Fibroblast of skin of scalp (primary cell): Measurements from ENCODE around the gene AXIN1.
"Not testable (repeated sequence)": the region's sequence is repeated elsewhere in the genome, so short reads cannot be mapped to it uniquely, and the experiment has no call there.

Experiments
- DNase-seq: peaks from one replicate; pipeline ENCODE4 v3.0.0-alpha.2; 2013

AXIN1 gene

GRCh38 chr16:370443-370842 is 17.9 kb upstream of the AXIN1 start, which contains the start of gene MRPL28:
TSS of gene MRPL28 (minus strand) at chr16:370538. CDS start at chr16:370218, 320 bp downstream.
- peak; percentile 96 for DNase-seq

DNA sequence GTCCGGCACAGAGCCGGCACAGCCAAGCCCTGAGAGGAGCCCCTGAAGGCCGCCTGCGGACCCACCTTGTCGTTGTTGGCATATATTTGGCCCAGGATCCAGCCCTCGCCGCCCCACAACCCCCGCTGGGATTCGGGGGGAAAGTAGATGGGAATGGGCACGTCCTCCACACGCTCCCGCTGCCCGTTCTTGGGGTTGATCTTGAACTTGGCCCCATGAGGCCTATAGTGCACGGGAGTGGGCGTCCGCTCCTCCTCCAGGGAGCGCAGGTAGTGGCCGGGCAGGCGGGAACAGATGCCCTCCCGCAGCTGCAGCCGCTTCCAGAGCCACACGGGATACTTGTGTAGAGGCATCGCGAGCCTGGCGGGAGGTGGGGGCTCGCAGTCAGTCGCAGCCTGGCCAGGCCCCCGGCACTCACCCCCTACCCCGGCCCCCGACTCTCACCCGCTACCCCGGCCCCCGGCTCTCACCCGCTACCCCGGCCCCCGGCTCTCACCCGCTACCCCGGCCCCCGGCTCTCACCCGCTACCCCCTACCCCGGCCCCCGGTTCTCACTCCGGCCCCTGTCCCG is 17.4 kb upstream of the AXIN1 start:
- no peak for DNase-seq

GRCh38 chr16:369275-369865 is 16.8 kb upstream of the AXIN1 start:
- no peak for DNase-seq

DNA sequence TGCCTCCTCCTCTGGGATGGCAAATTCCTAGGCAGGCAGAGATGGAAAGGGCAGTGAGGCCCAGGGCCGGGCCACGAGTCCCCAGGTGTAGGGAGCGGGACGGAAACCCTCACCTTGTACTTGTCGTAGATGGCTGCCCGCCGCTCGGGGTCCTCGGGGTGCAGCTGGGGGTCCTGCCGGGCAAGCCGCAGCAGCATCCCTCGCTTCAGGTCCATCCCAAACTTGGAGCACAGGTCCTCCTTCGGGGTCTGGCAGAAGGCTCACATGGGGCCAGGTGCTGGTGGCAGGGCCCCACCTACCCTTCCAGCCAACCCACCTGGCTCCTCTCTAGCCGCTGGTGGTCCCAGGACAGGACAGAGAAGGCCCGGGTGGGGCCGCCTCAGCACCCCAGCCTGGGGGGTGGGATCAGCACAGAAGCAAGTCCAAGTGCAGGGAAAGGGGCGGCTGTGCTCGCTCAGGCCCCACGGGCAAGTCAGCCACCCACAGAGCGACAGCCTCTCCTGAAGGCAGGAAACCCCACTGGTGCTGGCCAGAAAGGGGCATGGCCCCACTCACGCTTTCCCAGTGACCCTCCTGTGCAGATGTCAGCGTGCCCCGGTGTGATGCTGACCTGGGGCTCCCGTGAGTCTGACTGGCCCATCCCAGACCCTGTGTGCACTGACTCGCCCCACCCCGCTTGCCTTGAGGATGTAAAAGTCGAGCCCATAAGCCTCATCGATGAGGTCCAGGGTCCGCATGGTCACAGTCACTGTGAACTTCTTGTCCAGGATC is 16.1 kb upstream of the AXIN1 start:
- DNase-seq, result no peak

GRCh38 chr16:367333-367903 is 14.9 kb upstream of the AXIN1 start:
- no peak for DNase-seq

GRCh38 chr16:366476-366875 is 14.0 kb upstream of the AXIN1 start:
- no peak for DNase-seq

DNA sequence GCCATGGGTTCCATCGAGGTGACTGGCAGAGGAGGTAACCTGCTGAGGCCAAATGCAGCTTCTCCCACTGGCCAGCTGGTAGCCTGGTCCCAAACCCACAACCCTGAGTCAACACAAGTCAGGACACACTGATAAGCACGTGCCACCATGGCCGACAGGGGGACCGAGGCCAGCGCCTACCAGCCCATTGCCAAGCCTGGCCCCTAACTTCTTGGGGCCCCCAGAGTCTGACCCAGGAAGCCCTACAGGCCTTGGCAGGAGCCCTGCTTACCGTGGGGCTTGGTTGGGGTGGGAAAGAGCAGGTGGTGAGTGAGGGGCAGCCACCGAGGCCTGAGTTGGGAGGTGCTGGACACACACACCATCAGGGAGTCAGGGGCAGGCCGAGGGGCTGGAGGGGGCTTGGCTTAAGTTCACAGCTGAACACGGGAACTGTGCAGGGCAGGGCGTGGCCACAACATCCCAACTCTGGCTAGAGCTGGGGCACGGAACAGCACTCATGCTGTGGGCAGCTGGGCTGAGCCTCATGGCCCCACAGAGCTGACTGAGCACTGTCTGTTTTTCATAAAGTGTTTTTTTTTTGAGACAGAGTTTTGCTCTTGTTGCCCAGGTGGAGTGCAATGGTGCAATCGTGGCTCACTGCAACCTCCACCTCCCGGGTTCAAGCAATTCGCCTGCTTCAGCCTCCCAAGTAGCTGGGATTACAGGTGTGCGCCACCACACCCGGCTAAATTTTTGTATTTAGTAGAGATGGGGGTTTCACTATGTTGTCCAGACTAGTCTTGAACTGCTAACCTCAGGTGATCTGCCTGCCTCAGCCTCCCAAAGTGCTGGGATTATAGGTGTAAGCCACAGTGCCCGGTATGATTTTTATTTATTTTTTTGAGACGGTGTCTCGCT is 12.3 kb upstream of the AXIN1 start:
- DNase-seq, result no peak

- no peak for DNase-seq
These were observed 11.4 kb upstream of the AXIN1 start for GRCh38 chr16:363766-364490.

DNA sequence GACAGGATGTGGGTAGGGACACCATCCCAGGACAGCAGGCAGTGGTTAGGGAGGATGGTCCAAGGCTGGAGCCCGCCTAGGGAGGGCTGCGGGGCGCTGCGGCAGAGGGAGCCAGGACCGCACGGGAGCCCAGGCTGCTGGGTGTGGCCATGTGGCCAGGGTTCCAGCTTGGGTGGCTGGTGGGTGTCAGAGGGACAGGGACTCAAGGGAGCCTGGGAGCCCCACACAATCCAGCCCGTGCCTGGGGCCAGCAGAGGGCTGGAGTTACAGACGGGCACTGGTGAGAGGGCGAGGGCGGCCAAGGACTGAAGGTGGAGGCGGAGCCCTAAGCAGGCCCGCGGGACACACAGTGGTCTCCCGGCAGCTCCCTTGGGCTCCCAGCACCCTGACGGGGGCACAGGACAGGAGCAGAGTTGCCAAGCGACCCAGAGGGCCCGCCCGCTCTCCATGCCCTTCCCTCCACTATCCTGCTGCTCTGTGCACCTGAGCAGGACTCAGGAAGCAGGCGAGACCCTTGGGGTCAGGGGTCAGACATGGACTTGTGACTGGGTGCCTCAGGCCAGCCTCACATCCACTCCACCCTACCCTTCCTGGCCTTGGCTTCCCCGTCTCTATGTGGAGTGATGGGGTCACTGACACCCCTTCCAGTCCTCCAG is 10.7 kb upstream of the AXIN1 start:
- no peak for DNase-seq

DNA sequence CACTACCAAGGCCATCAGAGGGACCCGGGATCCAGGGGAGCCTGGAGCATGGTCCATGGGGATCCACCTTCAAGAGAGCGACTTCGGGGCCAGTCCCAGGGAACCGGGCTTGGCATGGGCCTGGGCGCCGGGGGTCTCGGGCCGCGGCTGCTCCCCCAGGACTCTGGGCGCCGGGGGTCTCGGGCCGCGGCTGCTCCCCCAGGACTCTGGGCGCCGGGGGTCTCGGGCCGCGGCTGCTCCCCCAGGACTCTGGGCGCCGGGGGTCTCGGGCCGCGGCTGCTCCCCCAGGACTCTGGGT is 10.1 kb upstream of the AXIN1 start:
- DNase-seq, result not testable (repeated sequence)

DNA sequence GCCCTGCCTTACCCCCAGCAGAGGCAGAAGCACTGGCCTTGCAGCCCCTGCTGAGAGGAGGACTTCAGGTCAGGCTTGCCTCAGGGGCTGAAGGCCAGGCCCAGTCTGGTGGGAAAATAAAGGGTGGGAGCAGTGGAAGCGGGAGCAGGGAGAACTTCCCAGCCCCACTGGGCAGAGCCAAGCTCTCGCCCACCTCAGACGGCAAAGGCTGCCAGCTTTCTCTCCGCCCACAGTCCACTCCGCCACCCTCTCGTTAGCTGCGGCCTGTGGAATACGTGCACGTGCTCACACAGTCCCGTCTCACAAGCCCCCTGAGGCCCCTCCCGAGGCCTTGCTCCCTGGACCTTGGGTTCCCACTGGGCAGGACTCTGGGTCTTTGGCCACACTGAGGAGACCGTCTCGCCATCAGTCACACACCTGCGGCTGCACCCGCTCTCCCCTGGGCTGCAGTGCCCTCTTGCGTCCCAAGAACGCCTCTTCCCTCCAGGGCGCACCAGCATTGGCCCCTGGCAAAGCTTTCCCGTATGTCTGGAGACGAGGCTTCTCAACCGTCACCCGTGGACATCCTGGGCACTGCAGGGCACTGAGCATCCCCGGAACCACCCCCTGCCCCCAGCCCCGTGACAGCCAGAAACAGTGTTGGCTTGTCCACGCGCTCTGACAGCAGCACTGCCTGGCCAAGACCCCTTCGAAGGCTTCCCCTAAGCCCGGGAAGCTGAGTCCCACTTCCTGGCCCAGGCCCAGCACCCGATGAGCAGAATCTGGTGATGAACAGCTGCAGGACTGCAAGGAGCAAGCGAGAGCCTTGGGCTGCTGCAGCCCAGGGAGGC is 9.6 kb upstream of the AXIN1 start:
- DNase-seq, result peak; percentile 67

- DNase-seq, result no peak
These were observed 8.9 kb upstream of the AXIN1 start for GRCh38 chr16:361341-361871.

DNA sequence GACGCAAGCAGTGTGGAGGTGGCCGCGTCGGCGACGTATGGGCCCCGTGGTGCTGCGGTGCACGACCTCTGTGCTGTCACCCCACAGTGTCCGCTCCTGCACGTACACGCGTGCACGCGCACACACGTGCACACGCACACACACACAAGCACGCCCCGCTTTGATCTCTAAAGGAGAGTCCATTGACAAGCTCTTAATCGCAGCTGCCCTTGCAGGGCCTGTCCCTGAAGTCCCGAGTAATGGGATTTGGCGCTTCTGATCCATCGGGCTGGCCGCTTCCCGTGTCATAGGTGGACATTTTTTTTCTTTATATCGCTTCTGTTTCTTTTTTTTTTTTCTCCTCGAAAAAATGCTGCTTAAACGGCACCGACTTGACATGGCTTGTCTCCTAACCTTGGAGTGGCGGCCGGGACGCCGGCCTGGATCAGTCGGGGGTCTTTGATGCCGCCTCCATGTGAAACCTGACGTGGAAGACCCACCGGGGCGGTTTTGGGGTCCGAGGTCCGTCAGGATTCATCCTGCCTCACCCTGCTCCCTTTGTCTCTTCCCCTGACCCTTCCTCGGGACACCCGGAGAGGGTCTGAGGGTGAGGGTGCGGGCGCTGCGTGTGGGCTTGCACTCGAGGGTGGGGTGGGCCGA is 8.3 kb upstream of the AXIN1 start:
- DNase-seq, result no peak

DNA sequence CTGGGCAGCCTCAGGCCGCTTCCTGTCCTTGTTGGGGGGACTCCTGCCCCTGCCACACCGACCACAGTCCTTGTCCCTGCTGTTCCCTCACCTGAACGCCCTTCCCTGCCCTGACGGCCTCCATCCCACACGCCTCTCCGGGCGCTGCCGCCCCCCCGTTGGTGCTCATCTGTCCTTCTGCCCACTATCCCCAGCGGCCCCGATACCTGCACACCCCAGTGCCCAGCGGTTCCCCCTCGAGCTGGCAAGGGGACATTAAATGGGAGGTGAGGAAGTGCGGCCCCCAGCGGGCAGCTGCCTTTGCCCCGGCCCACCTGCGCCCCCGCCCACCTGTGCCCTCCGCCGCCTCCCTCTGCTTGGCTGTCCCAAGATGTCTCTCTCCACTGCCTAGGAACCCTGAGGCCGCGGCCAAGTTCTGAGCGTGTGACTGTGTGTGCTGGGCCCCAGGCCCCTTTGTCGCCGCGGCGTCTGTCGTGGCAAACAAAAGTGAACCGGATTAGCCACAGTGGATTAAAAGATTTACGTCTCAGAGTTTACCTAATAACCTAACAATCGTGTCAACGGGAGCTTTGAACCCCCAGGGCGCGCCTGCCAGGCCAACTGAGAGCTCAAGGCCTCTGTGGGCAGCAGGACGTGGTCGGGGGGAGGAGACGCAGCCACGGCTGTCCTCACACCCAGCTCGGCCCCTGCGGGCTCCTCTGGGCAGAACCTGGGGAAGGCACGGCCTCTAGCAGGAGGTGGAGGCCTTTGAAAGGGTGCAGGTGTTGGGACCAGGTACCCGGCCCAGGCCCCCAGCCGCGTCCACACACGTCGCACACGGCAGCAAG is 7.6 kb upstream of the AXIN1 start:
- no peak for DNase-seq

DNA sequence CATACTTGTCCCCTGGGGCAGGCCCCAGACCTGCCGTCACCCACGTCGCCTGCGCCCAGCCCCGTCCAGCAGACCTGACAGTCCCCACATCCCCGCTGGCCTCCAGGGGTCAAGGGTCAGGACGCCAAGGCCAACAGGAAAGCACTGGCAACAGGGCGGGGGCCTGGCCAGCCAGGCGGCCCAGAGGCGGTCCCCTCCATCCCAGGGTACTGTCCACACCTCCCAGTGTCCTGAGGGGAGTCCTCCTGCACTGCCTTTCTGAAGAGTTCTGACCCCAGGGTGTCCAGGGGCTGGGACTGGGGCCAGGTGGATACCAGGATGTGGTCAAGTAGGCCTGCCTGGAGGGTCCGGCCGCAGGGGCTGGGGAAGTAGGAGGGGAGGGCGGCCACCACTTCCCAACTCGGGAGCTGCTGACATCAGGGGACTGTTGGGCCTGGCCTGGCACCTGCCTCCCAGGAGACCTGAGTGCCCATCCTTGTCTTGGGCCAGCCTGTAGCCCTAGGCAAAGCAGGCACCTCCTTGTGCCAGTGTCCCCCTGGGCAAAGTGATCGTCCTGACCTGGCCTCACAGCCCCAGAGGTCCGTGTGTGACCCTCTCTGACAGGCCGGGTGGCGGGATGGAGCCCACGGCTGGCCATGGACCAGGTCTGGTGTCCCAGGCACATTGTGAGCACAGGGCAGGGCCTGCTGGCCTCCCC is 6.7 kb upstream of the AXIN1 start:
- no peak for DNase-seq

GRCh38 chr16:356741-357140 is 4.2 kb upstream of the AXIN1 start:
- no peak for DNase-seq

DNA sequence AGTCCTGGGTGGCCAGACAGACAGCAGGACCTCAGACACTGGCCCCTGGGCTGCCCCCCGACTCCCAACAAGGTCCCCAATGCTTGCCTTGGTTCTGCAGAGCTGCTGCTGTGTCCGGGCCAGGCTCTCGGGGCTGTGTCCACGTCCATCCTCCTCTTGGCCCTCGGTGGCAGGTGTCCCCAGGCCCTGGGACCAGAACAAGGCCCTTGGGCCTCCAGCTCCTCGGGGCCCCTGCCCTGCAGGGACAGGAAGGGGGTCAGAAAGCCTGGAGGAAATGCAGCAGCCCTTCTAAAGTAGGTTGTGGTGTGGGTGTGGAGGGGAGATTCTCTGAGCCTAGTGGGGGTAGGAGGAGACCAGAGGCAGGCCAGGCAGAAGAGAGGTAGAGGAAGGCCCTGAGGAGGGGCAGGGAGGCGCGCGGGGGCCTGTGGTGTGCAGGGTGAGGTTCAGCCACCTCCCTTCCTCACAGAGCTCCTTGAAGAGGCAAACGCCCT is 2.5 kb upstream of the AXIN1 start:
- DNase-seq, result no peak

DNA sequence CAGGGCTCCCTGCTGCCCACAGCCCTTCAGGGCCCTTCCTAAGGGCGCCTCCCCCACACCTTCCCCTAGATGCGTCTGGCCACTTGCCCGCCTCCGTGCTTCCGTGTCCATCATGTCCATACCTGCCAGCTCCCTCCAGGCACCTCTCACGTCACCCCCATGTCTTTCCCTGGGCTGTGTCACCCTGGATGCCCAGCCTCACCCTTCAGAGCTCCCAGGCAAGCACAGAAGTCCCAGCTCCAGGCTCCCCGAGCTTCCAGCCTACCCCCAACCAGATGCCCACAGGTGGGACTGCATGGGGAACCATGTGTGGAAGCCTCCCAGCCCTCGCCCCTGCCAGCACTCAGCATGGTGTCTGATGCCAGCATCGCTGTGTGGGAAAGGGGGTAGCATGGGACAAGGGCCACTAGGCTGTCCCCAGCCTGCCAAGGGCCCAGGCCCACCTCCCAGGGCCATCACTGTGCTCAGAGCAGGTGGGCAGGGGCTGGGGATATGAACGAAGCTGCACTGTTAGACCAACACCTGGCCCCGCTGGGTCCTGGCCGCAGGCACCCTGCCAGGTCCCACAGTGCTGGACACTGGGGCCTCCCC is 1.9 kb upstream of the AXIN1 start:
- no peak for DNase-seq
